SK-N-SH treated with all-trans-retinoic acid at 6 μM for 48 hours (cell line): ENCODE results near the gene EPM2A.

Experiments used
- ATAC-seq: fragments of 200-7000 bp; cut with Tn5 transposase; 3 replicates; pipeline ENCODE4 v1.9.1; 2020; ENCODE audit warnings: mild to moderate bottlenecking, moderate library complexity
- ARNTL ChIP-seq: fragments of 450-650 bp; formaldehyde crosslinking; IDR thresholded peaks from 2 replicates; pipeline ENCODE4 v1.5.0; 2020; ENCODE audit warnings: low read depth, mild to moderate bottlenecking, moderate library complexity, borderline replicate concordance
- BACH2 ChIP-seq: fragments of 250-450 bp; sonication (Bioruptor Pico); IDR thresholded peaks from 2 replicates; pipeline ENCODE4 v1.9.0; 2021; ENCODE audit warnings: mild to moderate bottlenecking, borderline replicate concordance
- CSDC2 ChIP-seq: fragments of 250-450 bp; sonication (Bioruptor Pico); IDR thresholded peaks from 2 replicates; pipeline ENCODE4 v1.5.0; 2020; ENCODE audit warnings: mild to moderate bottlenecking, moderate library complexity
- ESRRG ChIP-seq: fragments of 250-450 bp; sonication (Bioruptor Pico); IDR thresholded peaks from 2 replicates; pipeline ENCODE4 v1.6.1; 2021; ENCODE audit warnings: mild to moderate bottlenecking
- GLIS3 ChIP-seq: fragments of 250-450 bp; sonication (Bioruptor Pico); IDR thresholded peaks from 2 replicates; pipeline ENCODE4 v1.5.0; 2020; ENCODE audit warnings: mild to moderate bottlenecking, moderate library complexity
- ISL1 ChIP-seq: fragments of 250-450 bp; sonication (Bioruptor Pico); IDR thresholded peaks from 2 replicates; pipeline ENCODE4 v2.1.2; 2022; ENCODE audit warnings: mild to moderate bottlenecking, moderate library complexity
- OSR1 ChIP-seq: fragments of 250-450 bp; sonication (Bioruptor Pico); IDR thresholded peaks from 2 replicates; pipeline ENCODE4 v1.8.0; 2022; ENCODE audit warnings: moderate library complexity, mild to moderate bottlenecking, inconsistent platforms
- PPARA ChIP-seq: fragments of 250-450 bp; sonication (Bioruptor Pico); IDR thresholded peaks from 2 replicates; pipeline ENCODE4 v1.5.0; 2020; ENCODE audit warnings: mild to moderate bottlenecking, borderline replicate concordance
- RARB ChIP-seq: fragments of 250-450 bp; sonication (Bioruptor Pico); IDR thresholded peaks from 2 replicates; pipeline ENCODE4 v1.8.0; 2021; ENCODE audit warnings: mild to moderate bottlenecking, moderate library complexity
- SNAI2 ChIP-seq: fragments of 250-450 bp; sonication (Bioruptor Pico); IDR thresholded peaks from 2 replicates; pipeline ENCODE4 v1.5.0; 2020; ENCODE audit warnings: mild to moderate bottlenecking, moderate library complexity
- TCF4 ChIP-seq: fragments of 250-450 bp; sonication (Bioruptor Pico); IDR thresholded peaks from 2 replicates; pipeline ENCODE4 v1.8.0; 2021; ENCODE audit warnings: mild to moderate bottlenecking, moderate library complexity, borderline replicate concordance
- TOX ChIP-seq: fragments of 250-450 bp; sonication (Bioruptor Pico); IDR thresholded peaks from 2 replicates; pipeline ENCODE4 v1.8.0; 2021; ENCODE audit warnings: mild to moderate bottlenecking, moderate library complexity, borderline replicate concordance
- ZC3H10 ChIP-seq: fragments of 250-450 bp; sonication (Bioruptor Pico); IDR thresholded peaks from 2 replicates; pipeline ENCODE4 v1.5.1; 2021; ENCODE audit warnings: mild to moderate bottlenecking, moderate library complexity
- ZFP3 ChIP-seq: fragments of 250-450 bp; sonication (Bioruptor Pico); IDR thresholded peaks from 2 replicates; pipeline ENCODE4 v1.5.0; 2020; ENCODE audit warnings: mild to moderate bottlenecking, moderate library complexity
- ZFP30 ChIP-seq: fragments of 450-650 bp; formaldehyde crosslinking; IDR thresholded peaks from 2 replicates; pipeline ENCODE4 v1.5.0; 2022; ENCODE audit warnings: mild to moderate bottlenecking, moderate library complexity
- ZNF565 ChIP-seq: fragments of 450-650 bp; formaldehyde crosslinking; conservative IDR thresholded peaks from 2 replicates; pipeline ENCODE4 v1.5.0; 2020; ENCODE audit warnings: low read depth, mild to moderate bottlenecking, moderate library complexity
- ZNF70 ChIP-seq: fragments of 450-650 bp; formaldehyde crosslinking; IDR thresholded peaks from 2 replicates; pipeline ENCODE4 v1.5.0; 2020; ENCODE audit warnings: mild to moderate bottlenecking, moderate library complexity
- ZNF8 ChIP-seq: fragments of 450-650 bp; formaldehyde crosslinking; IDR thresholded peaks from 2 replicates; pipeline ENCODE4 v1.5.0; 2020; ENCODE audit warnings: mild to moderate bottlenecking, moderate library complexity
- TF ChIP-seq, protein P1 (sequence below): fragments of 250-450 bp; sonication (Bioruptor Pico); IDR thresholded peaks from 2 replicates; pipeline ENCODE4 v1.8.0; 2021; ENCODE audit warnings: low read depth, mild to moderate bottlenecking, moderate library complexity, borderline replicate concordance
- TF ChIP-seq, protein P2 (sequence below): fragments of 250-450 bp; sonication (Bioruptor Pico); IDR thresholded peaks from 2 replicates; pipeline ENCODE4 v1.5.1; 2021; ENCODE audit warnings: mild to moderate bottlenecking, moderate library complexity
- TF ChIP-seq, protein P3 (sequence below): fragments of 250-450 bp; sonication (Bioruptor Pico); IDR thresholded peaks from 2 replicates; pipeline ENCODE4 v1.8.0; 2020; ENCODE audit warnings: mild to moderate bottlenecking, moderate library complexity, borderline replicate concordance
- TF ChIP-seq, protein P4 (sequence below): fragments of 250-450 bp; sonication (Bioruptor Pico); IDR thresholded peaks from 2 replicates; pipeline ENCODE4 v1.5.0; 2020; ENCODE audit warnings: mild to moderate bottlenecking, moderate library complexity

The EPM2A gene

DNA sequence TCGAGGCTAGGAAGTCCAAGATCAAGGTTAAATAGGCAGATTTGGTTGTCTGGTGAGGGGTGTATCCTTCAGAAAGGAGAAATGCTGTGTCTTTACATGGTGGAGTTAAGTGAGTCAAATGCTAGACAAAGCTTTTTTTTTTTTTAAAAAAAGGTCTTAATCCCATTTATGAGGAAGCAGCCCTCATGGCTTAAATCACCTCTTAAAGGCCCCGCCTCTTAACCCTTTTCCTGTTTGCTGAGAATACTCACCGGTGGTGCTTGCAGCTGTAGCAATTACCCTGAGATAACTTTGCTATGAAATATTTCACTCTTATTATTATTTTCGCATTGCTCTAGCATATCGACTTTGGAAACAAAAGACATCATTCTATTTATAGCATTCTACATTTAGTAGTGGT lies 48.5 kb upstream of the EPM2A start:
- ATAC-seq = no peak
- TF ChIP-seq, protein P1, sequence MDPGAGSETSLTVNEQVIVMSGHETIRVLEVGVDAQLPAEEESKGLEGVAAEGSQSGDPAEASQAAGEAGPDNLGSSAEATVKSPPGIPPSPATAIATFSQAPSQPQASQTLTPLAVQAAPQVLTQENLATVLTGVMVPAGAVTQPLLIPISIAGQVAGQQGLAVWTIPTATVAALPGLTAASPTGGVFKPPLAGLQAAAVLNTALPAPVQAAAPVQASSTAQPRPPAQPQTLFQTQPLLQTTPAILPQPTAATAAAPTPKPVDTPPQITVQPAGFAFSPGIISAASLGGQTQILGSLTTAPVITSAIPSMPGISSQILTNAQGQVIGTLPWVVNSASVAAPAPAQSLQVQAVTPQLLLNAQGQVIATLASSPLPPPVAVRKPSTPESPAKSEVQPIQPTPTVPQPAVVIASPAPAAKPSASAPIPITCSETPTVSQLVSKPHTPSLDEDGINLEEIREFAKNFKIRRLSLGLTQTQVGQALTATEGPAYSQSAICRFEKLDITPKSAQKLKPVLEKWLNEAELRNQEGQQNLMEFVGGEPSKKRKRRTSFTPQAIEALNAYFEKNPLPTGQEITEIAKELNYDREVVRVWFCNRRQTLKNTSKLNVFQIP (CRISPR knock-in tag) = no peak
- TF ChIP-seq ISL1 (CRISPR knock-in tag) = no peak
- TF ChIP-seq ZNF565 = no peak
- TF ChIP-seq OSR1 (CRISPR knock-in tag) = no peak
- TF ChIP-seq RARB (CRISPR knock-in tag) = no peak
- TF ChIP-seq, protein P2, sequence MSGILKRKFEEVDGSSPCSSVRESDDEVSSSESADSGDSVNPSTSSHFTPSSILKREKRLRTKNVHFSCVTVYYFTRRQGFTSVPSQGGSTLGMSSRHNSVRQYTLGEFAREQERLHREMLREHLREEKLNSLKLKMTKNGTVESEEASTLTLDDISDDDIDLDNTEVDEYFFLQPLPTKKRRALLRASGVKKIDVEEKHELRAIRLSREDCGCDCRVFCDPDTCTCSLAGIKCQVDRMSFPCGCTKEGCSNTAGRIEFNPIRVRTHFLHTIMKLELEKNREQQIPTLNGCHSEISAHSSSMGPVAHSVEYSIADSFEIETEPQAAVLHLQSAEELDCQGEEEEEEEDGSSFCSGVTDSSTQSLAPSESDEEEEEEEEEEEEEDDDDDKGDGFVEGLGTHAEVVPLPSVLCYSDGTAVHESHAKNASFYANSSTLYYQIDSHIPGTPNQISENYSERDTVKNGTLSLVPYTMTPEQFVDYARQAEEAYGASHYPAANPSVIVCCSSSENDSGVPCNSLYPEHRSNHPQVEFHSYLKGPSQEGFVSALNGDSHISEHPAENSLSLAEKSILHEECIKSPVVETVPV (CRISPR knock-in tag) = no peak
- no peak for TF ChIP-seq SNAI2 (CRISPR knock-in tag)
- TF ChIP-seq ESRRG (CRISPR knock-in tag) = no peak
- no peak for TF ChIP-seq ZNF8
- no peak for TF ChIP-seq TOX (CRISPR knock-in tag)
- TF ChIP-seq, protein P3, sequence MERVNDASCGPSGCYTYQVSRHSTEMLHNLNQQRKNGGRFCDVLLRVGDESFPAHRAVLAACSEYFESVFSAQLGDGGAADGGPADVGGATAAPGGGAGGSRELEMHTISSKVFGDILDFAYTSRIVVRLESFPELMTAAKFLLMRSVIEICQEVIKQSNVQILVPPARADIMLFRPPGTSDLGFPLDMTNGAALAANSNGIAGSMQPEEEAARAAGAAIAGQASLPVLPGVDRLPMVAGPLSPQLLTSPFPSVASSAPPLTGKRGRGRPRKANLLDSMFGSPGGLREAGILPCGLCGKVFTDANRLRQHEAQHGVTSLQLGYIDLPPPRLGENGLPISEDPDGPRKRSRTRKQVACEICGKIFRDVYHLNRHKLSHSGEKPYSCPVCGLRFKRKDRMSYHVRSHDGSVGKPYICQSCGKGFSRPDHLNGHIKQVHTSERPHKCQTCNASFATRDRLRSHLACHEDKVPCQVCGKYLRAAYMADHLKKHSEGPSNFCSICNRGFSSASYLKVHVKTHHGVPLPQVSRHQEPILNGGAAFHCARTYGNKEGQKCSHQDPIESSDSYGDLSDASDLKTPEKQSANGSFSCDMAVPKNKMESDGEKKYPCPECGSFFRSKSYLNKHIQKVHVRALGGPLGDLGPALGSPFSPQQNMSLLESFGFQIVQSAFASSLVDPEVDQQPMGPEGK = no peak
- no peak for TF ChIP-seq PPARA
- TF ChIP-seq, protein P4, sequence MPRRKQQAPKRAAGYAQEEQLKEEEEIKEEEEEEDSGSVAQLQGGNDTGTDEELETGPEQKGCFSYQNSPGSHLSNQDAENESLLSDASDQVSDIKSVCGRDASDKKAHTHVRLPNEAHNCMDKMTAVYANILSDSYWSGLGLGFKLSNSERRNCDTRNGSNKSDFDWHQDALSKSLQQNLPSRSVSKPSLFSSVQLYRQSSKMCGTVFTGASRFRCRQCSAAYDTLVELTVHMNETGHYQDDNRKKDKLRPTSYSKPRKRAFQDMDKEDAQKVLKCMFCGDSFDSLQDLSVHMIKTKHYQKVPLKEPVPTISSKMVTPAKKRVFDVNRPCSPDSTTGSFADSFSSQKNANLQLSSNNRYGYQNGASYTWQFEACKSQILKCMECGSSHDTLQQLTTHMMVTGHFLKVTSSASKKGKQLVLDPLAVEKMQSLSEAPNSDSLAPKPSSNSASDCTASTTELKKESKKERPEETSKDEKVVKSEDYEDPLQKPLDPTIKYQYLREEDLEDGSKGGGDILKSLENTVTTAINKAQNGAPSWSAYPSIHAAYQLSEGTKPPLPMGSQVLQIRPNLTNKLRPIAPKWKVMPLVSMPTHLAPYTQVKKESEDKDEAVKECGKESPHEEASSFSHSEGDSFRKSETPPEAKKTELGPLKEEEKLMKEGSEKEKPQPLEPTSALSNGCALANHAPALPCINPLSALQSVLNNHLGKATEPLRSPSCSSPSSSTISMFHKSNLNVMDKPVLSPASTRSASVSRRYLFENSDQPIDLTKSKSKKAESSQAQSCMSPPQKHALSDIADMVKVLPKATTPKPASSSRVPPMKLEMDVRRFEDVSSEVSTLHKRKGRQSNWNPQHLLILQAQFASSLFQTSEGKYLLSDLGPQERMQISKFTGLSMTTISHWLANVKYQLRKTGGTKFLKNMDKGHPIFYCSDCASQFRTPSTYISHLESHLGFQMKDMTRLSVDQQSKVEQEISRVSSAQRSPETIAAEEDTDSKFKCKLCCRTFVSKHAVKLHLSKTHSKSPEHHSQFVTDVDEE (CRISPR knock-in tag) = no peak
- TF ChIP-seq ZC3H10 = no peak
- no peak for TF ChIP-seq ZNF70
- TF ChIP-seq GLIS3 (CRISPR knock-in tag) = no peak
- TF ChIP-seq CSDC2 (CRISPR knock-in tag) = no peak
- TF ChIP-seq BACH2 (CRISPR knock-in tag) = no peak
- TF ChIP-seq ZFP3 = no peak
- no peak for TF ChIP-seq ARNTL

DNA sequence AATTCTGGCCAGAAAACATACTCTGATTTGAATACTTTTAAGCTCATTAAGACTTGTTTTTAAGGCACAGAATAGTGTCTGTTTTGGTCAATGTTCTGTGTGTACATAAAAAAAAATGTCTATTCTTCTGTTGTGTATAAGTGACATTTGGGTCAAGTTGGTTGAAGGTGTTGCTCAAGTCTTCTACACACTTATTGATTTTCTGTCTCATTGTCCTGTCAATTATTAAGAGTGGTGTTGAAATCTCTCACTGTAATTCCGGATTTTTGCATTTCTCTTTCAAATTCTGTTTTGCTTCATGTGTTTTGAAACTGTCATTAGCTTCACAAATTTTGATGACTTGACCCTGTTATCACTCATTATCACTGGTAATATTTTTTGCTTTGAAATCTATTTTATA lies 37.5 kb upstream of the EPM2A start:
- TF ChIP-seq SNAI2 (CRISPR knock-in tag) = no peak
- TF ChIP-seq, protein P2 (CRISPR knock-in tag) = no peak
- no peak for TF ChIP-seq ZC3H10
- TF ChIP-seq GLIS3 (CRISPR knock-in tag) = no peak
- TF ChIP-seq, protein P4 (CRISPR knock-in tag) = no peak
- no peak for TF ChIP-seq ZFP3
- TF ChIP-seq ZFP30 = no peak
- no peak for TF ChIP-seq BACH2 (CRISPR knock-in tag)
- no peak for TF ChIP-seq ARNTL
- no peak for TF ChIP-seq ZNF565
- TF ChIP-seq PPARA = no peak
- TF ChIP-seq OSR1 (CRISPR knock-in tag) = no peak
- TF ChIP-seq, protein P1 (CRISPR knock-in tag) = no peak
- TF ChIP-seq ZNF8 = no peak
- TF ChIP-seq TCF4 (CRISPR knock-in tag) = no peak
- no peak for TF ChIP-seq ISL1 (CRISPR knock-in tag)
- no peak for TF ChIP-seq ESRRG (CRISPR knock-in tag)
- TF ChIP-seq RARB (CRISPR knock-in tag) = no peak
- no peak for TF ChIP-seq CSDC2 (CRISPR knock-in tag)
- TF ChIP-seq ZNF70 = no peak
- TF ChIP-seq, all 23 proteins: peak for 0
- ATAC-seq = no peak
